BE2C (cell line): ENCODE data around the gene STT3A.

Experiments used
- DNase-seq: peaks from one replicate; pipeline ENCODE4 v3.0.0-alpha.2; 2020
- H3K27me3 ChIP-seq: fragments of 250-450 bp; sonication (Bioruptor Pico); 2 replicates; pipeline ENCODE4 v1.5.1; 2020; ENCODE audit warnings: mild to moderate bottlenecking
- H3K36me3 ChIP-seq: fragments of 250-450 bp; sonication (Bioruptor Pico); 2 replicates; pipeline ENCODE4 v1.5.1; 2020; ENCODE audit warnings: mild to moderate bottlenecking
- H3K4me1 ChIP-seq: fragments of 250-450 bp; sonication (Bioruptor Pico); 2 replicates; pipeline ENCODE4 v1.5.1; 2020
- H3K4me3 ChIP-seq: 2 replicates; pipeline ENCODE4 v1.5.1; 2011; ENCODE audit warnings: low read depth, low read length
- H3K9me3 ChIP-seq: fragments of 250-450 bp; sonication (Bioruptor Pico); 2 replicates; pipeline ENCODE4 v1.5.1; 2020
- TF ChIP-seq, protein P1 (sequence below): IDR thresholded peaks from 2 replicates; pipeline ENCODE4 v1.5.1; 2012; ENCODE audit warnings: mild to moderate bottlenecking, low read depth, low read length

The STT3A gene

DNA sequence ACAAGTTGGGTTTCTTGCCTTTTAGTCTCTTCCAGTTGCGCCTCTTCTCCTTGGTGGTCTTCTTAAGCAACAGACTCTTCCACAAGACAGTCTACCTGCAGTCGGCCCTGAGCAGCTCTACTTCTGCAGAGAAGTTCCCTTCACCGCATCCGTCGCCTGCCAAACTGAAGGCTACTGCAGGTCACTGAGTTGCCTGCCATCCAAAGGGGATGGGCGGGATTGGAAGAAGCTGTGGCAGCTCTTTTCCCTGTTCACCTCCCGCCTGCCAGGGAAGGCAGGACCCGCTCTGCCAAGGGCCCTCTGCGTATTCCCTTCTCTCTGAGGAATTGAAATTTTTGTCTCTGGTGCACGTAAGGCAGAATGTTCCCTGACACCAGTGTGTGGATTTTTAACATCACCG lies 9.2 kb upstream of the STT3A start:
- TF ChIP-seq, protein P1, sequence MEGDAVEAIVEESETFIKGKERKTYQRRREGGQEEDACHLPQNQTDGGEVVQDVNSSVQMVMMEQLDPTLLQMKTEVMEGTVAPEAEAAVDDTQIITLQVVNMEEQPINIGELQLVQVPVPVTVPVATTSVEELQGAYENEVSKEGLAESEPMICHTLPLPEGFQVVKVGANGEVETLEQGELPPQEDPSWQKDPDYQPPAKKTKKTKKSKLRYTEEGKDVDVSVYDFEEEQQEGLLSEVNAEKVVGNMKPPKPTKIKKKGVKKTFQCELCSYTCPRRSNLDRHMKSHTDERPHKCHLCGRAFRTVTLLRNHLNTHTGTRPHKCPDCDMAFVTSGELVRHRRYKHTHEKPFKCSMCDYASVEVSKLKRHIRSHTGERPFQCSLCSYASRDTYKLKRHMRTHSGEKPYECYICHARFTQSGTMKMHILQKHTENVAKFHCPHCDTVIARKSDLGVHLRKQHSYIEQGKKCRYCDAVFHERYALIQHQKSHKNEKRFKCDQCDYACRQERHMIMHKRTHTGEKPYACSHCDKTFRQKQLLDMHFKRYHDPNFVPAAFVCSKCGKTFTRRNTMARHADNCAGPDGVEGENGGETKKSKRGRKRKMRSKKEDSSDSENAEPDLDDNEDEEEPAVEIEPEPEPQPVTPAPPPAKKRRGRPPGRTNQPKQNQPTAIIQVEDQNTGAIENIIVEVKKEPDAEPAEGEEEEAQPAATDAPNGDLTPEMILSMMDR = no peak
- H3K36me3 ChIP-seq = peaks cover 34% of the 10 kb centered on the region
- no peak for DNase-seq
- H3K4me1 ChIP-seq = no peaks in the 10 kb centered on the region
- H3K9me3 ChIP-seq = no peaks in the 10 kb centered on the region
- no peak overlapping the region for H3K4me3 ChIP-seq
- H3K27me3 ChIP-seq = no peaks in the 10 kb centered on the region

DNA sequence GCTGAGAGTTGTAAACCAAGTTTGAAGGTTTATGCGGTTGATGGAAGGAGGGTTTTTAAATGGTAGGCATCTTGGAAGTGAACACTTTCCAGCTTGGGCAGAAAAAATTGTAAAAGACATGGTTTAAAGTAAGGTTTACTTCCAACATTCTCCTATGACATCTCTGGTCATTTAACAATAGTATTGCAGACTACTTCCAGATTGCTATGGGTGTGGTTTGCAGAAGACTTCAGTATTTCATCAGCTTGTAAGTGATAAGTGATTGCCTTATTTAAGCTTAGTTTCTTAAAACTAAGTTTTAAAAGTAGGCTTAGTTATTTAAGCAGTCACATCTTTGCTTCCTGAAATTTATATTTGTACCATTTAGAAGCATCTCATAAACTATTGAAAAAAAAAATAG lies 7.2 kb upstream of the STT3A start:
- no peak for DNase-seq
- Histone ChIP-seq H3K36me3 (peaks cover 19% of the 10 kb centered on the region), H3K9me3 (no peaks in the 10 kb centered on the region), H3K4me3 (no peak overlapping the region), H3K4me1 (no peaks in the 10 kb centered on the region), H3K27me3 (no peaks in the 10 kb centered on the region)
- TF ChIP-seq, protein P1 = no peak

DNA sequence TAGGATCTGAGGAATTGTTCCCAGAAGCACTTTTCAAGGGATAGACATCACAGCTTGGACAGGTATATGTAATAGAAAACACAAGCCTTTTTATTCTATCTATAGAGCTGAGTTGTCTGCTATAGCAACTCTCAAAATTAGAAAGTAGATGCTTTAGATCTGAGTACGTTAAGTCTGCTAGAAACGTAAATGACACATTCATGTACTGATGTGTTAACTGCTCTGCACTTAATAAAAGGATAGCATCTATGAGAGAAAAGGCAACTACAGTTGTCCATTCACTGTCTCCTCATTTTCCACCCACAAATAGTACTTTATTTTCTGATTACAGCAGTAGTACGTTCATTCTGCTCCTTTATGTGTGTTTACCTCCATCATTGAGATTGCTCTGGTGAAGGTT lies 6.0 kb upstream of the STT3A start:
- no peaks in the 10 kb centered on the region for H3K4me1 ChIP-seq
- no peak for DNase-seq
- H3K4me3 ChIP-seq = no peak overlapping the region
- TF ChIP-seq, protein P1 = no peak
- no peaks in the 10 kb centered on the region for H3K27me3 ChIP-seq
- peaks cover 15% of the 10 kb centered on the region for H3K36me3 ChIP-seq
- H3K9me3 ChIP-seq = no peaks in the 10 kb centered on the region

DNA sequence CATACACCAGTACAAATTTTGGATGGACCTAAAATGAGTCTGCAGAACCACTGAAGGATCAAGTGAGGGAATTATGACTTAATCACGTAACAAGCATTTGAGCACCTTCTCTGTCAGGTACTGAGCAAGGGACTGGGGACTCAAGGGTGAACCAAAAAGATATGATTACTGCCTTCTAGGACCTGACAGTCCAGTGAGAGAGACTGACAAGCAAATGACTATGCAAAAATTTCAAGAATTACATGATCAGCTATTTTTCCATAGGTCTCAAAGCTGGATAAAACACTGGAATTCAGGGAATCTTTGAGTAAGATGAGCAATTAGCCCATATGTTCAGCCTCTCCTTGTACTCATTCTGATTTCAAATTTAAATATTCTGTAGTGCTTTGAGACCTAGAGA lies 5.2 kb upstream of the STT3A start:
- H3K36me3 ChIP-seq = peaks cover 10% of the 10 kb centered on the region
- no peaks in the 10 kb centered on the region for H3K4me1 ChIP-seq
- no peak for DNase-seq
- no peaks in the 10 kb centered on the region for H3K9me3 ChIP-seq
- TF ChIP-seq, protein P1 = no peak
- no peak overlapping the region for H3K4me3 ChIP-seq
- no peaks in the 10 kb centered on the region for H3K27me3 ChIP-seq

DNA sequence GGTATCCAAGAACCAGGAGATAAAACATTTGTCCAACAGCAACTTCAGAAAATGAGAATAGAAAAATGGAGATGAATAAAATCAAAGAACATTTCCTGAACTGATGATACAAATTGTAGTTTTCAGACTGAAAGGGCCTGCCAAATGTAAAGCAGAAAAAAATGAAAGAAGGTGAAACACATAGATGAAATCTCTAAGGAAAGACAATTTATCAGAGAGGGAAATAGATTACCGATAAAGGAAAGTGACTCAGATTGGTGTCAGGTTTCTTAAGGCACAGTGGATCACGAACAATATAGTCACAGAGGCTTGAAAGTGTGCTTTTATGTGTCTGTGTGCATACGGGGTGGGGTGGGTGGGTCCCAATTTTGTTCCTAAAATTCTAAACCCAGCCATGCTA lies 4.1 kb upstream of the STT3A start:
- DNase-seq = no peak
- no peaks in the 10 kb centered on the region for H3K27me3 ChIP-seq
- no peak overlapping the region for H3K4me3 ChIP-seq
- H3K36me3 ChIP-seq = no peaks in the 10 kb centered on the region
- peaks cover under 1% of the 10 kb centered on the region; the same call in 1 of the 2 replicates for H3K4me1 ChIP-seq
- no peaks in the 10 kb centered on the region for H3K9me3 ChIP-seq
- TF ChIP-seq, protein P1 = no peak

DNA sequence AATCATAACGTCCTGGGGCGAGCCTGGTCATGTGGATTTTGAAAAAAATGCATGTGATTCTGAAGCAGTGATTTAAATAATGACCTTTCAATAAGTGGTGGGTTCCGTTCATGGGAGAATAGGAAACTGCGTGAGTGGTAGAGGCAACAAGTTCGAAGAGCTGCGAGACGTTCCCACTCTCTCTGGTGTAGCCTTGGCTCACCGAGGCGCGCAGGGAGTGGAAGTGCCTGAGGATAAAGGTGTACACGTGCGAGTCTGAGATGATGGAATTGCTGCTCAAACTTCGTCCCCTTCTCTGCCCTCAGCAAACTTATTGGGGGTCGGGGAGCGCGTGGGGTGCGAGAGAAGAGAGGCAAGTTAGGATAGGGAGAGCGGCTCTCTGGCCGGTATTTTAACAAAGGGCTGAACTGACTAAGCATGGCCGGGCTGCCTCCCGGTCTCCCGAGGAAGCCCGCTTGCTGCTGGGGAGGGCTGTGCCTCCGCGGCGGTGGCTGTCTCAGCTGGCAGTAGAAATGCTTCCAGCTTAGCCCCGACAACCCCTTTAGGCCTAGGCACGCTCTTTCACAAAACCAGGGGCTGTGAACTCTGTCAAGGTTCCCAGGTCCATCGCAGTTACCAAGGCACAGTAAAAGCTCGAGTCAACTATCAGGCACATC lies 875 bp upstream of the STT3A start:
- H3K4me1 ChIP-seq = peaks cover 3% of the 10 kb centered on the region; the same call in 1 of the 2 replicates
- H3K36me3 ChIP-seq = peaks cover 10% of the 10 kb centered on the region
- TF ChIP-seq, protein P1 = no peak
- H3K27me3 ChIP-seq = no peaks in the 10 kb centered on the region
- H3K9me3 ChIP-seq = no peaks in the 10 kb centered on the region
- peak; percentile 34 for DNase-seq
- H3K4me3 ChIP-seq = peak overlapping the region; percentile 88
